Natural killer cell (primary cell): ENCODE results near the gene CRY2. TPM values are rescaled to one million over a fixed set of nuclear protein-coding genes. Genes with fewer than 3 reads are reported as not detected.

Experiments
- ATAC-seq, 3 donors: fragments of 150-1000 bp in 2 of 3; fragments of 200-7000 bp in 1 of 3; cut with Tn5 transposase; 1 replicate in 1 of 3; 2 replicates in 2 of 3; pipeline ENCODE4 v1.10.0; 2021; ENCODE audit warnings: mild to moderate bottlenecking in 2 of 3, moderate library complexity in 2 of 3
- DNase-seq, 2 donors: peaks; one replicate each; pipeline versions ENCODE4 v3.0.0 to v3.0.0-alpha.2; 2013 to 2021; ENCODE audit warnings: mixed read lengths in 1 of 2
- H3K27ac ChIP-seq: one replicate; pipeline ENCODE4 v1.5.1; 2013; ENCODE audit warnings: mild to moderate bottlenecking, low read length
- H3K27me3 ChIP-seq: one replicate; pipeline ENCODE4 v1.6.1; 2013; ENCODE audit warnings: low read length; ENCODE audit not compliant: control insufficient read depth, insufficient read depth
- H3K36me3 ChIP-seq: one replicate; pipeline ENCODE4 v1.6.1; 2013; ENCODE audit warnings: low read length; ENCODE audit not compliant: control insufficient read depth, insufficient read depth
- H3K4me1 ChIP-seq: one replicate; pipeline ENCODE4 v1.6.1; 2013; ENCODE audit warnings: low read length; ENCODE audit not compliant: control insufficient read depth, insufficient read depth
- H3K4me3 ChIP-seq: one replicate; pipeline ENCODE4 v1.5.1; 2013; ENCODE audit warnings: low read length
- H3K9me3 ChIP-seq: one replicate; pipeline ENCODE4 v1.6.1; 2013; ENCODE audit warnings: low read length; ENCODE audit not compliant: control insufficient read depth, insufficient read depth
- H3K27ac Mint-ChIP-seq, 2 donors: one replicate each; pipeline ENCODE4 v1.8.0; 2022; ENCODE audit warnings: mild to moderate bottlenecking in 2 of 2, mixed read lengths in 2 of 2, moderate library complexity in 1 of 2
- H3K27me3 Mint-ChIP-seq, 2 donors: one replicate each; pipeline ENCODE4 v1.8.0; 2022; ENCODE audit warnings: low read depth in 2 of 2, mixed read lengths in 2 of 2
- H3K36me3 Mint-ChIP-seq: one replicate; pipeline ENCODE4 v1.8.0; 2022; ENCODE audit warnings: mixed read lengths
- H3K4me1 Mint-ChIP-seq, 2 donors: one replicate each; pipeline ENCODE4 v1.8.0; 2022; ENCODE audit warnings: mixed read lengths in 2 of 2
- H3K4me3 Mint-ChIP-seq: one replicate; pipeline ENCODE4 v1.8.0; 2022; ENCODE audit warnings: mild to moderate bottlenecking, moderate library complexity, mixed read lengths
- H3K9me3 Mint-ChIP-seq, 2 donors: one replicate each; pipeline ENCODE4 v1.8.0; 2022; ENCODE audit warnings: mixed read lengths in 2 of 2
- CTCF ChIP-seq: fragments of 200-600 bp; IDR thresholded peaks from one replicate; pipeline ENCODE4 v1.8.0; 2022; ENCODE audit warnings: antibody characterized with exemption
- WGBS: methylation state at CpG from one replicate; pipeline ENCODE4 v1.1.7; 2013; ENCODE audit warnings: missing lambda C conversion rate; ENCODE audit not compliant: insufficient coverage; 5-methylcytosine and 5-hydroxymethylcytosine counted together
- intact Hi-C: fragments of 100-400 bp; cut with micrococcal nuclease; formaldehyde crosslinking; loops from one replicate; pipeline ENCODE4 v1.14.2; 2022
- total RNA-seq, 4 donors: library from RNA; stranded (reverse); fragments of 120-200 nt in 1 of 4; gene quantifications; one replicate each; pipeline versions ENCODE4 v1.2.3 to v1.2.4, GENCODE V29; 2013 to 2022

Gene CRY2
- total RNA-seq, 3 donors from 2014 or later (not counting 1 experiment from before 2014, with no cell fraction given): 124 to 214 (median 141) TPM

GRCh38 chr11:45892856-45893255 lies 45.6 kb downstream of the CRY2 start:
- no peak overlapping the region for H3K4me3 ChIP-seq
- 84% methylated on average over 5 of the region's 5 CpGs for WGBS
- DNase-seq (no peak), ATAC-seq (no peak)
- Mint-ChIP-seq H3K27me3 (peaks cover 0 to 29% of the 10 kb centered on the region in 2 donors), H3K4me1 (no peaks in the 10 kb centered on the region), H3K4me3 (no peak overlapping the region), H3K27ac (no peak overlapping the region), H3K9me3 (no peaks in the 10 kb centered on the region), H3K36me3 (no peaks in the 10 kb centered on the region)
- peaks cover 9% of the 10 kb centered on the region for H3K27me3 ChIP-seq
- H3K4me1 ChIP-seq: no peaks in the 10 kb centered on the region
- no peaks in the 10 kb centered on the region for H3K9me3 ChIP-seq
- no peak for TF ChIP-seq CTCF
- H3K27ac ChIP-seq: no peak overlapping the region
- intact Hi-C loops: no loop called here
- no peaks in the 10 kb centered on the region for H3K36me3 ChIP-seq

GRCh38 chr11:45894555-45895247 lies 47.4 kb downstream of the CRY2 start:
- no peaks in the 10 kb centered on the region for H3K36me3 Mint-ChIP-seq
- H3K27me3 Mint-ChIP-seq: peaks cover 0 to 34% of the 10 kb centered on the region in 2 donors
- WGBS: 84% methylated on average over 6 of the region's 6 CpGs
- no peak for ATAC-seq
- peaks cover 11% of the 10 kb centered on the region for H3K4me1 ChIP-seq
- no peak overlapping the region for H3K4me3 Mint-ChIP-seq
- no peak overlapping the region for H3K4me3 ChIP-seq
- H3K27ac ChIP-seq: no peak overlapping the region
- no peaks in the 10 kb centered on the region for H3K36me3 ChIP-seq
- H3K4me1 Mint-ChIP-seq: peaks cover 0 to 8% of the 10 kb centered on the region in 2 donors
- no peaks in the 10 kb centered on the region for H3K9me3 Mint-ChIP-seq
- no peak for DNase-seq
- H3K27me3 ChIP-seq: peaks cover 21% of the 10 kb centered on the region
- no peak overlapping the region for H3K27ac Mint-ChIP-seq
- TF ChIP-seq CTCF: no peak
- intact Hi-C loops: no loop called here
- H3K9me3 ChIP-seq: no peaks in the 10 kb centered on the region

GRCh38 chr11:45895553-45896259 lies 48.4 kb downstream of the CRY2 start:
- H3K4me3 Mint-ChIP-seq: no peak overlapping the region
- intact Hi-C loops: no loop called here
- no peak for ATAC-seq
- peaks cover 16% of the 10 kb centered on the region for H3K4me1 ChIP-seq
- WGBS: 88% methylated on average over 5 of the region's 8 CpGs
- no peaks in the 10 kb centered on the region for H3K9me3 ChIP-seq
- peaks cover 0 to 33% of the 10 kb centered on the region in 2 donors for H3K27me3 Mint-ChIP-seq
- no peak for TF ChIP-seq CTCF
- H3K27ac ChIP-seq: no peak overlapping the region
- no peaks in the 10 kb centered on the region for H3K9me3 Mint-ChIP-seq
- no peaks in the 10 kb centered on the region for H3K36me3 ChIP-seq
- H3K27me3 ChIP-seq: peaks cover 25% of the 10 kb centered on the region
- no peaks in the 10 kb centered on the region for H3K36me3 Mint-ChIP-seq
- H3K27ac Mint-ChIP-seq: no peak overlapping the region
- H3K4me3 ChIP-seq: no peak overlapping the region
- H3K4me1 Mint-ChIP-seq: peaks cover 0 to 13% of the 10 kb centered on the region in 2 donors
- no peak for DNase-seq
